ENCODE results near the gene NTSR2. TPM values are rescaled to one million over a fixed set of nuclear protein-coding genes. Genes with fewer than 3 reads are reported as not detected.

Gene NTSR2
- total RNA-seq, 4 donors from 2014 or later = not detected

- no peak overlapping the region for H3K27ac ChIP-seq
- no peaks in the 10 kb centered on the region for H3K4me1 ChIP-seq
- peaks cover 31% of the 10 kb centered on the region for H3K27me3 ChIP-seq
- H3K4me3 ChIP-seq = no peak overlapping the region
- H3K9me3 ChIP-seq = no peaks in the 10 kb centered on the region
- TF ChIP-seq POLR2A (IDR thresholded peaks at IDR 0.05) (no peak), POLR2AphosphoS5 (IDR thresholded peaks at IDR 0.05) (no peak), CTCF (IDR thresholded peaks at IDR 0.05) (no peak), EP300 (IDR thresholded peaks at IDR 0.05) (no peak)
- no peaks in the 10 kb centered on the region for H3K36me3 ChIP-seq
- DNase-seq (ENCODE audit: low spot score in 2 of 2) = no peak
- 100% methylated on average over 2 of the region's 10 CpGs for WGBS
Measured at GRCh38 chr2:11659851-11660250, 10.1 kb downstream of the NTSR2 start.

GRCh38 chr2:11659115-11659475, 10.9 kb downstream of the NTSR2 start:
- H3K36me3 ChIP-seq = no peaks in the 10 kb centered on the region
- no peaks in the 10 kb centered on the region for H3K9me3 ChIP-seq
- H3K4me1 ChIP-seq = no peaks in the 10 kb centered on the region
- DNase-seq (ENCODE audit: low spot score in 2 of 2) = peak in 1 of 2 donors; percentile 52
- 82% methylated on average over 10 of the region's 11 CpGs for WGBS
- H3K4me3 ChIP-seq = no peak overlapping the region
- peaks cover 31% of the 10 kb centered on the region for H3K27me3 ChIP-seq
- TF ChIP-seq POLR2AphosphoS5 (IDR thresholded peaks at IDR 0.05) (no peak), EP300 (IDR thresholded peaks at IDR 0.05) (no peak), POLR2A (IDR thresholded peaks at IDR 0.05) (no peak), CTCF (IDR thresholded peaks at IDR 0.05) (no peak)
- H3K27ac ChIP-seq = no peak overlapping the region

GRCh38 chr2:11658208-11659114, 11.5 kb downstream of the NTSR2 start:
- Histone ChIP-seq H3K4me3 (no peak overlapping the region), H3K9me3 (no peaks in the 10 kb centered on the region), H3K4me1 (no peaks in the 10 kb centered on the region), H3K27me3 (peaks cover 29% of the 10 kb centered on the region), H3K36me3 (no peaks in the 10 kb centered on the region), H3K27ac (no peak overlapping the region)
- TF ChIP-seq EP300 (IDR thresholded peaks at IDR 0.05) (no peak), POLR2AphosphoS5 (IDR thresholded peaks at IDR 0.05) (no peak), CTCF (IDR thresholded peaks at IDR 0.05) (no peak), POLR2A (IDR thresholded peaks at IDR 0.05) (no peak)
- WGBS = 73% methylated on average over 19 of the region's 19 CpGs
- DNase-seq (ENCODE audit: low spot score in 2 of 2) = peak in 1 of 2 donors; percentile 56

- WGBS = 84% methylated on average over 9 of the region's 11 CpGs
Measured at GRCh38 chr2:11657646-11658045, 12.3 kb downstream of the NTSR2 start.

More at GRCh38 chr2:11657646-11658045, 12.3 kb downstream of the NTSR2 start:
- Histone ChIP-seq H3K36me3 (no peaks in the 10 kb centered on the region), H3K4me1 (no peaks in the 10 kb centered on the region), H3K9me3 (no peaks in the 10 kb centered on the region), H3K27me3 (peaks cover 28% of the 10 kb centered on the region), H3K27ac (no peak overlapping the region), H3K4me3 (no peak overlapping the region)
- peak in 1 of 2 donors; percentile 59 for DNase-seq (ENCODE audit: low spot score in 2 of 2)
- TF ChIP-seq CTCF (IDR thresholded peaks at IDR 0.05) = no peak
- no peak for TF ChIP-seq POLR2A (IDR thresholded peaks at IDR 0.05)
- no peak for TF ChIP-seq EP300 (IDR thresholded peaks at IDR 0.05)
- TF ChIP-seq POLR2AphosphoS5 (IDR thresholded peaks at IDR 0.05) = no peak

Measured in suprapubic skin (tissue), 4 donors.